ENCODE measurements around the gene RCAN2.

The RCAN2 gene

DNA sequence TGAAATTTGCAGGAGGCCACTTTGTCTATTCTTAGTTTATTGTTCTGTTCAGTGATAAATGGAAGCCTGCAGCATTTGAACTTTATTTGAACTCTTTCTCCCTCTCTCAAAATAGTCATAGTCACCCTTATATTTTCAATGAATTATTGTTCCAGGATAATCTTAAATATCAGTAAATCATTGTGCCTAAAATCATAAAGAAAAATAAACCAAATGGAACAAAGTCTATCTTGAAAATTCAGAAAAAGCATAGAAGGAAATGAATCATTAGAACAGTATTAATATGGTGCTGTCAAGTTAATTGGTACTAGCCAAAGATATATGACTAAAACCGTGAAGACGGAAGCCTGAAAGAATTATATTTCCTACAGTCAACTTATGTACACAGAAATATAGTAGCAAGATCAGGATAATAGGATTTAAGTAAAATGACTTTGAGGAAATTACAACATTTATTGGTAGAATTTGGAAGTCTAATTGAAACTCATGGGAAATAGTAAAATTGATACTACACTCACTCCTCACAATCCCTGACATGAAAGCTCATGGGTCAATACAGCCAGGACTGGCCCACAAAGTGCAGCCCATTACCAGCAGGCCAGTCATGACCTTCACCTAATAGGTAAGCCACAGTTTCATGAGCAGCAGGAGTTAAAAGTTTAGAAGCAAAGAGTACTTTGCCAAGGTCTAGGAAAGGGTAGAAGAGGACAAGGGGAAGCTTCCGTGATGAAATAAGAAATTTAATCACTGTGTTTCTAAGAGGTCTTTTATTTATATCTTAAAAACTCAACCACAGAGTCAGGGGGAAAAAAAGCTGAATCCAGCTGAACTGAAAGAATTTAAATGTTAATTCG is 200.6 kb downstream of the RCAN2 start:
- no peak for DNase-seq (ENCODE audit: low spot score)

GRCh38 chr6:46289898-46290297 is 201.4 kb downstream of the RCAN2 start:
- DNase-seq (ENCODE audit: low spot score): no peak

- no peak for DNase-seq (ENCODE audit: low spot score)
Observed at GRCh38 chr6:46288835-46289234, 202.4 kb downstream of the RCAN2 start.

DNA sequence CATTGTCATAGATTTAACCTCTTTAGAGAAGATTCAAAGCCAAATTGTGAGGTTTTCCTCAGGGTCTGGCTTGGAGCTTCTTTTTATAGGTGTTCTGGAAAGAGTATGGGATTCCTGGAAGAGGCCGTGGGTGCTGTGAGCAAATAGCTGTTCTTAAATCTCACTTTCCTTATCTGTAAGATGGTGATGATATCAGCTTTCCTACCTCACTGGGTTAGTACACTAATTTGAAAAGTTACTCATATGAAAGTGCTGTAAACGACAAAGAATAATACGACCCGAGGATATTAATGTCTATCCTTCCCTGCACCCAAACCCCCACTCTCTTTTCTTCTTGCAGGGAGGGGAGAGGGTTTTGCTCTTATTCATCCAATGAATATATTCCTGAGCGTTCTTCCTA is 203.6 kb downstream of the RCAN2 start:
- DNase-seq (ENCODE audit: low spot score): no peak

DNA sequence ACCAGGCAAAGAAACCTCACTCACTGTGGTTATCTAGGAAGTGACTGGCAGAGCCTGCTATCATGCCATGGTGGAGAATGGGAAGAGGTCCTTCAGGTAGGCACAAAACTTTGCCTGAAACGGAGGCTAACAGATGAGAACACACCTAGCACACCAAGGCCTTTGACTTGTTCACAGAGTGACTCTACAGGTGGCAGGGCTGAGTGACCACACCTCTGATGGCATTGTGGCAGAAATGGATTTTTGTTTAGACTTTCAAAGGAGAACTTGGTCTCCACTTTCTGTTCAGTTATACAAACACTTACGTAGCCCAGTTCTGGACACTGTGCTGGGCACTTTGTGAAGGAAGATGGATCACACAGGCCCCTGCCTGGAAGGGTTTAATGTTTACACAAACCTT is 204.2 kb downstream of the RCAN2 start:
- DNase-seq (ENCODE audit: low spot score): no peak

DNA sequence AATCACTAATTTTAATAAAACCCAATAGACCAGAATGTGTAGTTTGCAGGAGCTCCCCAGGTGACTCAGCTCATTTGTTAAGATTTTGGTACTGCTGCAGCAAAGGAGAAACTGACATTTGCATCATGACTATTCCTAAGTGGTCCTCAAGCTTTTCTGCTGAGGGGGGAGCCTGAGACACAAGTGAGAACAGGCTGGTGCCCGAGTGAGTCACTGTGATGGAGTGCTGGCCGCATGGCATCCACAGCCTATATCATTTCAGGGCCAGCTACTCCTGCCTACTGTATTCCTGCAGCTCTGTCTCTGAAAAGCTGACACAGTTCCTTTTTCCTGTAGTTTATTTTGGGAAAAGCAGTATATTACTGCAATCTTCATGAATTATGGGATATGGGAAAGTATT is 206.8 kb downstream of the RCAN2 start:
- no peak for DNase-seq (ENCODE audit: low spot score)

DNA sequence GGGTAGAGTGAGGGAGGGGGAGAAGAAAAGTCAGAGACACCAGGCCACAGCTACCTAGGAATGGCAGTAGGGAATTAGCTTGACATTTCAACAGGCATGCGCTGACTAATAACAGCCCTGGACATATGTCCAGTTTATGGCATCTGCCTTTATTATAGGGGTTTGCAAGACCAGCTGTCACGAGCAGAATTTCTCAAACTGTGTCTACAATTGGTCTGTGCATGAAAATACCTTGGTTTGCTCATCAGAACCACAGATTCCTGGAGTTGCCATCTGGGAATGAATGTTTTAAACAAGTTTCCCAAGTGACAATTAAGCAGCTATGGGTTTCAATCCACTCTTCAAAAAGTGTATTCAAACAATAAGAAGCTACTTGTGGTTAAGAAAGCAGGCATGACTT is 210.1 kb downstream of the RCAN2 start:
- no peak for DNase-seq (ENCODE audit: low spot score)

DNA sequence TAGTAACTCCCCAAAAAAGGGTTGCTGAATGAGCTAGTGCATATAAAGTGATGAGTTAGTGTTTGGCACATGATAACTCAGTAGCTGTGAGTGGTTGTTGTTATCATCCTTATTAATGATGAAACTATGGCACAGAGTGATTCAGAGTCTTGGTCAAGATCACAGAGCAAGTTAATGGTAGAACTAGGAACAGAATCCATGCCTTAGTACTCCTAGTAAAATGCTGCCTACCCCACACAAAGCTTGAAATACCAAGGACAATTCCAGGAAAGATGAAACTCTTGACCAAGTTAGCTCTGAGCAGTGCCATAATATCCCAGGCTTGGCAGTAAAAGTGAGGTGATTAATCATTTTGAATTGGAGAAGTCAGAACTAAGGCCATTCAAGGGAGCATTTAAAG is 211.4 kb downstream of the RCAN2 start:
- DNase-seq (ENCODE audit: low spot score): no peak

- no peak for DNase-seq (ENCODE audit: low spot score)
Observed at GRCh38 chr6:46276576-46277142, 214.6 kb downstream of the RCAN2 start.

- no peak for DNase-seq (ENCODE audit: low spot score)
Observed at GRCh38 chr6:46274502-46274901, 216.7 kb downstream of the RCAN2 start.

DNA sequence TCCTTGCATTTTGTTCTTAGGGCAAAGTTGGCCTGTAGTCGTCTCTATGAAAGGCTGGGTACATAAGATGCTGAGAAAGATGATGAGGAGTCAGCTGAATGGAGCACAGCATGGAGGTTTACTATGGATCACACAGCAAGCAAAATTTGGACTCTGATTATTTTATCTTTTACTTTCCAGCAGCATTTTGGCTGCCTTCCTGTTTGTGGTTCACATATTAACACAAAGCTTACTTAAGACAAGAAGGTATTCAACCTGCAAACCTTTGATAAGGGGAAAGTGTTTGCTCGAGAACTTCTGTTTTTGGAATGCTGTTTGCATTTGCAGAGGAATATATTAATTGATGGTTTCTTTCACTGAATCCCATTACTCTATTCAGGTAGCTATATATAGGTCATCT is 217.3 kb downstream of the RCAN2 start:
- DNase-seq (ENCODE audit: low spot score): no peak

DNA sequence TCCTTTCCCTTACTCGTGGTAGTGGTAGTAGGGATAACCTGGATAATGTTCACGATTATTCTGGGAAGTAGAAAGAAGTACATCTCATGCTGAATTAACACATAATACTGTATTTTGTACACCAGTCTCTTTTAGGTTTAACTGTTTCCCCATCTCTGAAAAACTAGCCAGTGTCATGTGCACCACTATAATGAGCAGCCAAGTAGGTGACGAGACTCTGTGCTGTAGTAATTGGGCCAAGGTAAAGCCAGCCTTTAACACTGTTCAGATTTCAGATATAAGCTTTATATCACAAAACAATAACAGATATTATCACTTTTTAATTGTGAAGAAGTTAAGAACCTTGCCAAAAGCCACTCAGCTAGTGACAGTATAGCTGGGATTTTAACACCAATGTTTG is 219.5 kb downstream of the RCAN2 start:
- no peak for DNase-seq (ENCODE audit: low spot score)

- DNase-seq (ENCODE audit: low spot score): no peak
Observed at GRCh38 chr6:46271107-46271506, 220.1 kb downstream of the RCAN2 start.

GRCh38 chr6:46270336-46270735 is 220.9 kb downstream of the RCAN2 start:
- DNase-seq (ENCODE audit: low spot score): no peak

- DNase-seq (ENCODE audit: low spot score): no peak
Observed at GRCh38 chr6:46269447-46270229, 221.6 kb downstream of the RCAN2 start.

- DNase-seq (ENCODE audit: low spot score): no peak
Observed at GRCh38 chr6:46267515-46267914, 223.7 kb downstream of the RCAN2 start.

- DNase-seq (ENCODE audit: low spot score): no peak
Observed at GRCh38 chr6:46265373-46265772, 225.9 kb downstream of the RCAN2 start.

- no peak for DNase-seq (ENCODE audit: low spot score)
Observed at GRCh38 chr6:46263707-46264086, 227.6 kb downstream of the RCAN2 start.

DNA sequence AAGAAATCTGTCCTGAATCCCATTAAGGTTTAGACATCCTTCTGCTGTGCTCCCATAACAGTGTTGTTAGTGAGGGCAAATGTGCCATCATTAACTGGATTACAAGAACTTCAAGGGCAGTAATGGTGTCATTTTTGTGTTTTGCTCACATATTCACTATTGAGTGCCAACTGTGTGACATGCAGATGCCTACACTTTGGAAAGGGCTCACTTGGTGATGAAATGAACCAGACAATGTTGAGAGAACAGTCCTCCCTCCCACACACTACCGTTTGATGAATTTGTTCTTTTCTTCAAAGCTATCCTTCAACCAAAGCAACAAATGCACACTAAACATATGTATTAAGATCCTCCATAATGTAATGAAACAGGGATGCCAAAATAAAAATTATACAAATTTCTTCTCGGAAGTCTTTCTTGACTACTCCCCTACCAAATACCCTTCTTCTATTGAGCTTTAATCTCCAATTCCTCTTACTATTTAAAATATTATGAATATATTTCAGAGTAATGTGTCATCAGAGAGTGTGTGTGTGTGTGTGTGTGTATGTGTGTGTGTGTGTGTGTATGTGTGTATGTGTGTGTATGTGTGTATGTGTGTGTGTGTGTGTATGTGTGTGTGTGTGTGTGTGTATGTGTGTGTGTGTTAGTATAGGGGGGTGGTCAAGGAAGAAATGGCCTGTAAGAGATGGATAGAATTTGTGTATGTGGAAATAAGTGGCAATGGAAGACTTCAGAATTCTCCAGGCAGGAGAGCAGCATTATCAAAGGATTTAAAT is 228.1 kb downstream of the RCAN2 start:
- no peak for DNase-seq (ENCODE audit: low spot score)

- DNase-seq (ENCODE audit: low spot score): no peak
Observed at GRCh38 chr6:46258249-46258648, 233.0 kb downstream of the RCAN2 start.

DNA sequence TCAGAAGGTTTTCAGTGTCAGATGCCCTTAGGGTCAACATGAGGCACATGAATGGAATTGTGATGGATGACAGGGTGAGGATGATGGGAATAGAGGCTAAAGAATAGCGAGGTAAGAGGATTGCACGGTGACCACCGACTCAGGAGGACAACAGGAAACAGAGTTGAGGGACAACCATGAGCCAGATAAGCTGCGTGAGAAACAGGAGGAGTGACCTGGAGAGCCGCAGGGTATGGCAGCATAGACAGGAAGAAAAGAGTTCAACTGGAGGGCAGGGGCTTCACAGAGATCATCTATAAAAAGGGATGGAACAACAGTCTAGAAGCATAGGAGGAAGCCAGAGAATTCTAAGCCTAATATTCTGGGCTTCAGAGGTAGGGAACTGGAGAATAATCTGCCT is 235.7 kb downstream of the RCAN2 start:
- no peak for DNase-seq (ENCODE audit: low spot score)

- no peak for DNase-seq (ENCODE audit: low spot score)
Observed at GRCh38 chr6:46254946-46255345, 236.3 kb downstream of the RCAN2 start.
